SIG-M5 (cell line): ENCODE measurements around the gene TMEM219.
"Not testable (repeated sequence)": the region's sequence is repeated elsewhere in the genome, so short reads cannot be mapped to it uniquely, and the experiment has no call there.

ENCODE experiments used
- DNase-seq: peaks from one replicate; lab custom pipeline; 2025; lab: John Stamatoyannopoulos, UW

TMEM219 gene, protein sequence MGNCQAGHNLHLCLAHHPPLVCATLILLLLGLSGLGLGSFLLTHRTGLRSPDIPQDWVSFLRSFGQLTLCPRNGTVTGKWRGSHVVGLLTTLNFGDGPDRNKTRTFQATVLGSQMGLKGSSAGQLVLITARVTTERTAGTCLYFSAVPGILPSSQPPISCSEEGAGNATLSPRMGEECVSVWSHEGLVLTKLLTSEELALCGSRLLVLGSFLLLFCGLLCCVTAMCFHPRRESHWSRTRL

DNA sequence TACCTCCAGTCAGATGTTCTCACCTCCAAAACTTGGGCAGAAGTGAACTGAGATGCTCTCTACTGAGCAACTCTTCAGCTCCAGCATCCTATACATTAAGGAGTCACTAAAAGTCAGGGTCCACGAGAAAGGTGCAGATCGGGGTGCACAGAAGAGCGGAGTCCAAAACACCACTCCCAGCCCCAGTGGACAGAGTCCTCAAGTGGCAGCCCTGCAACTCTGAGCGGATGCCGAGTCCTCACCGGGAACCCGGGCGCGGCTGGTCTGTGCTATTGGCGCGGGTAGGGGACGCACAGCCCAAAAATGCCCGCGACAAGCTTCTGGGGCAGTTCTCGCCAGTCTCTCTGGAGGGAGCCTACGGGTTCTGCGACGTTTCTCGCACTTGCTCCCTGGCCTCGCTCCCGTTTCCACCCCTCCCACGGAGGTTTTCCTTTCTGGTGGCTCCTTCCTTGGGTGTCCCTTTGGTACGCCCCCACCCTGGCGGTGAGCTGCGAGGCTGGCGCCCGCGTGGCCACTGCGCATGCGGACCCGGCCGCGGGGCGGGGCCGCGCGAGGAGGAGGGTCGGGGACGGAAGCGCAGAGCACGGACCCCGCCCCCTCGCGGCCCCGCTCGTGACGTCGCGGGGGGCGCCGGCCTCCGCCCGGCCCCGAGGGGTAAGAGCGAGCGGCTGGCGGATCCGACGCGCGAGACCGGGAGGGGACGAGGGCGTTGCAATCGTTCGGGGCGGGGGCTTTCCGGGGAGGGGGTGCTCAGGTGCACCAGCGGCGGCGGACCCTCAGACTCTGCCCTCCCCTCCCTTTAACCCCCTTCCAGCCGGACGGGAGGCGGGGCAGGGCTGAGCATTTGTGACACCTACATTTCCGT lies at the start of gene TMEM219:
TSS of gene TMEM219 (plus strand) at position 601 of the 865 bp plus-strand sequence. CDS start 1,065 bp downstream, outside the sequence.
- DNase-seq: peak; percentile 25

- DNase-seq: no peak
Measured at GRCh38 chr16:29912087-29912486, 49.8 kb upstream of the TMEM219 start.

GRCh38 chr16:29913514-29913913 lies 48.4 kb upstream of the TMEM219 start:
- no peak for DNase-seq

DNA sequence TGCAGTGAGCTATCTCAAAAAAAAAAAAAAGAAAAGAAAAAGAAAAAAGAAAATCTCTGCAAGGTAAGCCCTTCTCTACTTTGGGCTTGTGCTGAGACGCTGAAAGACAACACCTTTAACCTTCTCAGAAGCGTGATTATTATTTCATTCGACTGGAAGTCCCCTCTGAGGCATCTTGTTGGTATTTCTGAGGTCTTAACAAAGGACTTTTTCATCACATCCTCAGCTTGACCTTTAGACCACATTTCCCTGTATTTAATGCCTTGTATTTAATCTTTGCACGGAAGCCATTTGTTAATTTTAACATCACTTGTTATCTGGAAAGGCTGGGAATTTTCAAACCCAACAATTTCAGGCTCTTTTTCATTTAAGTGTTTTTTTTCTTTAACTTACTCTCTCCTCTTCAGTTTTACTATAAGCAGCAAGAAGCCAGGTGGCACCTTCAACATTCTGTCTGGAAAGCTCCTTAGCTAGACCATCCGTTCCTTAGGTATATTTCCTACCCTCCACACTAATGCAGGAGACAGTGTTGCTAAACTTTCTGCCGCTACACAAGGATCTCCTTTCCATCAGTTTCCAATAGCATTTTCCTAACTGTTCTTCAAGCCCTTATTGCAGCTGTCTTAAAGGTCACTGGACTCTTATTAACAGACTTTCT lies 46.2 kb upstream of the TMEM219 start:
- DNase-seq: no peak

DNA sequence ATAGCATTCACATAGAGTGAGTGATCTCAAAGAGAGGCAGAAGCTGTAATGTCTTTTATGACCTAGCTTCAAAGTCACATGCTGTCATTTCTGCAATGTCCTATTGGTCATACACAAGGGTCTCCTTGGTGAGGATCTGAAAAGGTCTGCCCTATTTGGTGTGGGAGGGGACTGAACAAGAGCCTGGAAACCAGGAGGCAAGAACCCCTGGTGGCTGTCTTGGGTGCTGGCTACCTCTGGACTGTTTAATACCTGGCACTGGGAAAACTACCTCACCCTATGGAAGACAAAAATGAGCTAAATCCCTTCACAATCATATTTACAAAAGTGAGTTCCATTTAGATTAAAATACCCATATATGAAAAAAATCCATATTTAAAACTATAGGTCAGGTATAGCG lies 44.9 kb upstream of the TMEM219 start:
- no peak for DNase-seq

- DNase-seq: no peak
Measured at GRCh38 chr16:29920288-29921033, 41.4 kb upstream of the TMEM219 start.

DNA sequence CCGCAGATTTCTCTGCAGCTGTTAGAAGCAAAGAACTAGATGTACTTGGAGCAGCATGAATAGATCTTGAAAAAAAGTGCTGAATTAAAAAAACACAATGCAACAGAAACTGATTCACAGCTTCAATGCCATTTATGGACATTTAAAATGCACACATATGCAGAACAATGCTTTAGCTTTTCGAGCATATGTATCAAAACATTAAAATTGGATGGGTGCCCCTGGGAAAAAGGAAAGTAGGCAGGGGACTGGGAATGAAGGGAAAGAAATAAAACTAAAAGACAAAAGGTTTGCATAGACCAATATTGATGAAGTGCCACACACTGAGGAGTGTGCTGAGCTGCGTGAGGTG lies 40.9 kb upstream of the TMEM219 start:
- DNase-seq: no peak

GRCh38 chr16:29922326-29922725 lies 39.6 kb upstream of the TMEM219 start:
- DNase-seq: no peak

- no peak for DNase-seq
Measured at GRCh38 chr16:29922986-29923501, 38.8 kb upstream of the TMEM219 start.

DNA sequence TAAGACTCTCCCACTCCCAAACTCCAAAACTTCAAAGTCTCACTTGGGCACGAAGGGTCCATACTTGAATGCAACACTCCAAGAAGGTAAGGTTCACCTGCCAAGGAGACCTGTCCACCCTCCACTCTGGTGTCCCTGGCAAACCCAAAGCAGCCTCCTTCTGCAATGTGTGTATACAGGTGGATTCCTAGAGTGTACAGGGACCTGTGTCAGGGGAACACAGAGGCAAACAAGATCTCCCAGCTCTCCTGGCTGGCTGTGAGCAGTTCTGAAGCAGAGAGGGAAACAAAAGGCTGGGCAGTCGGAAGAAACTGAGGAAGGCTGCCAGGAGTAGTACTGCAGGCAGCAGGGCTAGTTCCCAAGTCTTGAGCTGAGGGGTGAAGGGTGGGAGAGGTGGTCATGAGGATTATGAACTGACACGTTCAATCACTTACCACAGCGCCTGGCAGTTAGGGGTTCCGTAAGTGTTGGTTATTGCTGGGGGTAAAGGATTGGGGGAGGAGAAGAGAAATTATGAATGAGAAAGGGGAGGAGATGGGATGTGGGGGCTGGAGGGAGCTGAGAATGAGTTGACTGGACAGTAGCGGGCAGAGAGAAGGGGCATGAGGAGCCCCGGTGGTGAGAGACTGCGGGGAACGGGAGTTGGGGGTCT lies 36.6 kb upstream of the TMEM219 start:
- no peak for DNase-seq

- peak; percentile 14 for DNase-seq
Measured at GRCh38 chr16:29925781-29926710, 35.8 kb upstream of the TMEM219 start, which contains the start of gene KCTD13. KCTD13 (minus strand) TSS chr16:29926226; CDS start chr16:29926033, 193 bp downstream.

GRCh38 chr16:29926711-29927052 lies 35.2 kb upstream of the TMEM219 start:
- DNase-seq: no peak

DNA sequence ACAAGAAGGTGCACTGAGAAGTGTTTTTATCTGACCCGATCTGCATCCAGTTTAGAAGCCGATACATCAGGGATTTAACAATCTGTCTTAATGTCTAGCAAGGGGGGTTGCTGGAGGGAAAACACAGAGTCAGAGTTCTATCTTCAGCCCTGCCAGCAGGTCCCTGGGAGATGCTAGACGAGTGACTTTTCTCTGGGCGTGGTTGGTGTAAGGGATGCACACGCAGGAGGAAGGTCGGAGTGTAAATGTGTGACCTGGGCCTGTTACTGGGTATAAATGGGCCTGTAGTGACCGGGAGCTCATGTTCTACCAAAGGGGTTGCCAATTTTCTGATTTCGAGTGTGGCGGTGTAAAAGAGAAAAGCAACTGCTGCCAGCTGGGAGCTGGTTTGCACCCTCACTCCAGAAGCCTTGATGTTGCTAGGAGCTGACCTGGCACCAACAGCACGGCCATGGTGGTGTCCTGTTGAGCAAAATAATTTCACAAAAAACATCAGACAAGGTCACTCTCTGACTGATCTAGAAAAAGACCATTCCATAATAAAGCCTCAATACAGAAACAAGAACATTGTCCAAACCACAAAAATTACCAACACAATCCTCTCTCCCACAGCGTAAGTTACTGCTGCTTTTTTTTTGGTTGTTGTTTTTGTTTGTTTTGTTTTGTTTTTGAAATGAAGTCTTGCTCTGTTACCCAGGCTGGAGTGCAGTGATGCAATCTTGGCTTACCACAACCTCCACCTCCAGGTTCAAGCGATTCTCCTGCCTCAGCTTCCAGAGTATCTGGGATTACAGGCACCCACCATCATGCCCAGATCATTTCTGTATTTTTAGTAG lies 34.6 kb upstream of the TMEM219 start:
- no peak for DNase-seq

- DNase-seq: not testable (repeated sequence)
Measured at GRCh38 chr16:29931750-29932149, 30.1 kb upstream of the TMEM219 start.

GRCh38 chr16:29940656-29941055 lies 21.2 kb upstream of the TMEM219 start:
- no peak for DNase-seq

GRCh38 chr16:29943846-29944799 lies 17.8 kb upstream of the TMEM219 start:
- no peak for DNase-seq

- no peak for DNase-seq
Measured at GRCh38 chr16:29947897-29948296, 14.0 kb upstream of the TMEM219 start.

DNA sequence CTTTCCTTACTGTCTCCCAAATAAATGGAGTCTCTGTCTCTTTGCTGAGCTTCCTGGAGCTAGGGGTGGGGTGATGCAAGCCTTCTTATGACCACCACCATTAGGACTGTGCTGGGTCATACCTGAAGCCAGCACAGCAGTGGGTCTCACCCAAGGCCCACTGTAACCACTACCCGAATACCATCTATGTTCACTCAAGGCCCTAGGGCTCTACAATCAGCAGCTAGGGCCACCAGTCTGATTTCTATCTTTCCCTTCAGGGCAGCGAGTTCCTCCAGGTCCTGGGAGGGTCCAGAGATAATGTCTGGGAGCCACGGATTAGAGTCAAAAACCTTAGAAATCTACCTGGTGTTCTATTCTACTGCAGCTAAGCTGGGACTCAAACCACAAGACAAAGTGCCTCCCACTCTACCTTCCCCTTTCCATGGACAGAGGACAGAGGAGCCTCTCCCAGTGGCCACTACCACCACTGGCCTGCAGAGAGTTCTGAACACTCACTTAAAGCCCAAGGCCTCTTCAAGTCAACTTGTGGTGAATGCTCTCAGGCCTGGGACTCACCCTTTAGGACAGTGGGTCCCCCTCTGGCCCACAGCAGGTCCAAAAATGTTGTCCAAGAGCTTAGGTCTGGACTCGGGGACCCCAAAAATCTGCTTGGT lies 10.9 kb upstream of the TMEM219 start:
- no peak for DNase-seq
